Aorta (tissue), 5 donors: ENCODE results near the gene NKIRAS1. TPM values are rescaled to one million over a fixed set of nuclear protein-coding genes. Genes with fewer than 3 reads are reported as not detected.
A peak's percentile ranks its signal among the peaks of the same experiment; 100 is the strongest.

Experiments
- ATAC-seq: fragments of 200-7000 bp; cut with Tn5 transposase; one replicate; pipeline ENCODE4 v1.9.1; 2022; ENCODE audit warnings: moderate library complexity; ENCODE audit not compliant: low FRiP score
- DNase-seq, 2 donors: peaks; one replicate each; pipeline ENCODE4 v3.0.0-alpha.2; 2020
- H3K27ac ChIP-seq, 2 donors: one replicate each; pipeline ENCODE4 v1.5.1; 2013; ENCODE audit warnings: low read length in 2 of 2, mild to moderate bottlenecking in 2 of 2, moderate library complexity in 2 of 2, control low read depth in 1 of 2, inconsistent platforms in 1 of 2, low read depth in 1 of 2
- H3K27me3 ChIP-seq, 2 donors: one replicate each; pipeline ENCODE4 v1.6.1; 2013; ENCODE audit warnings: control low read depth in 1 of 2, low read length in 1 of 2, mild to moderate bottlenecking in 1 of 2, moderate library complexity in 1 of 2; ENCODE audit not compliant: insufficient read depth in 2 of 2, control insufficient read depth in 1 of 2
- H3K36me3 ChIP-seq, 2 donors: one replicate each; pipeline ENCODE4 v1.6.1; 2013; ENCODE audit warnings: control low read depth in 1 of 2, low read length in 1 of 2, mild to moderate bottlenecking in 1 of 2; ENCODE audit not compliant: insufficient read depth in 2 of 2, control insufficient read depth in 1 of 2
- H3K4me1 ChIP-seq, 2 donors: one replicate each; pipeline ENCODE4 v1.6.1; 2013; ENCODE audit warnings: low read length in 2 of 2, control low read depth in 1 of 2, mild to moderate bottlenecking in 1 of 2, moderate library complexity in 1 of 2; ENCODE audit not compliant: insufficient read depth in 2 of 2, control insufficient read depth in 1 of 2
- H3K4me3 ChIP-seq, 2 donors: one replicate each; pipeline ENCODE4 v1.5.1; 2013; ENCODE audit warnings: low read length in 2 of 2, control low read depth in 1 of 2, mild to moderate bottlenecking in 1 of 2
- H3K9me3 ChIP-seq: one replicate; pipeline ENCODE4 v1.6.1; 2013; ENCODE audit warnings: mild to moderate bottlenecking, low read length; ENCODE audit not compliant: control insufficient read depth
- WGBS, 2 donors: extraction: QIAGEN DNeasy Blood & Tissue Kit; methylation state at CpG; one replicate each; pipeline ENCODE4 v1.1.7; 2013; 5-methylcytosine and 5-hydroxymethylcytosine counted together
- intact Hi-C, 2 donors: fragments of 100-400 bp; cut with DNase I; formaldehyde crosslinking; loops; one replicate each; pipeline versions ENCODE4 v1.14.2 to v1.15.0; 2022
- polyA plus RNA-seq, 2 donors: library from polyadenylated mRNA; stranded (reverse); fragments of 200-250 nt; gene quantifications; one replicate each; pipeline ENCODE4 v1.2.3, GENCODE V29; 2013
- total RNA-seq, 2 donors: library from RNA; stranded (reverse); fragmentation: NEBNext Ultra II Directional; extraction: Animal tissue kit (Norgen Biotek cat#: 25700); gene quantifications; one replicate each; pipeline ENCODE4 v1.2.1, GENCODE V29; 2021
- donor health status: healthy with polysubstance abuse.
- donor health status: Bipolar disorder and iron deficiency.
- donor health status: DM: no; HTN: no; CAD: no.
- donor health status: DM: no; HTN: no; CAD: no.
- donor health status: DM: yes; HTN: yes; CAD: no.

Gene NKIRAS1
- total and polyA plus RNA-seq, 4 donors = 10.9 to 17.8 (median 13.4) TPM

- Histone ChIP-seq H3K36me3 (peaks cover 0 to 3% of the 10 kb centered on the region in 2 donors), H3K4me3 (no peak overlapping the region), H3K4me1 (peaks cover 0 to 22% of the 10 kb centered on the region in 2 donors), H3K27ac (peak overlapping the region in 1 of 2 donors; percentile 67), H3K27me3 (no peaks in the 10 kb centered on the region), H3K9me3 (no peaks in the 10 kb centered on the region)
- DNase-seq (no peak), ATAC-seq (no peak)
- WGBS, 2 donors = 69 to 71% methylated on average over 5 of the region's 5 CpGs
- intact Hi-C loops = no loop called here
Measured at GRCh38 chr3:23954144-23954543, 37.4 kb upstream of the NKIRAS1 start.

GRCh38 chr3:23953523-23953922 lies 36.7 kb upstream of the NKIRAS1 start:
- Histone ChIP-seq H3K36me3 (peaks cover 0 to 3% of the 10 kb centered on the region in 2 donors), H3K4me1 (peaks cover 0 to 22% of the 10 kb centered on the region in 2 donors), H3K4me3 (no peak overlapping the region), H3K27me3 (no peaks in the 10 kb centered on the region), H3K9me3 (no peaks in the 10 kb centered on the region), H3K27ac (no peak overlapping the region)
- WGBS, 2 donors = 14 to 26% methylated on average over 1 of the region's 1 CpG
- ATAC-seq (no peak), DNase-seq (no peak)
- intact Hi-C loops = no loop called here

GRCh38 chr3:23952646-23953045 lies 35.9 kb upstream of the NKIRAS1 start:
- no peaks in the 10 kb centered on the region for H3K27me3 ChIP-seq
- 45 to 47% methylated on average over 4 of the region's 4 CpGs for WGBS, 2 donors
- ATAC-seq (no peak), DNase-seq (no peak)
- no peak overlapping the region for H3K4me3 ChIP-seq
- H3K9me3 ChIP-seq = no peaks in the 10 kb centered on the region
- H3K36me3 ChIP-seq = peaks cover 0 to 3% of the 10 kb centered on the region in 2 donors
- intact Hi-C loops = no loop called here
- H3K4me1 ChIP-seq = peaks cover 0 to 22% of the 10 kb centered on the region in 2 donors
- H3K27ac ChIP-seq = no peak overlapping the region

- no peaks in the 10 kb centered on the region for H3K27me3 ChIP-seq
- H3K27ac ChIP-seq = no peak overlapping the region
- no peaks in the 10 kb centered on the region for H3K9me3 ChIP-seq
- peaks cover 0 to 2% of the 10 kb centered on the region in 2 donors for H3K36me3 ChIP-seq
- peaks cover 0 to 22% of the 10 kb centered on the region in 2 donors for H3K4me1 ChIP-seq
- peak overlapping the region in 1 of 2 donors; percentile 3 for H3K4me3 ChIP-seq
- DNase-seq = no peak
- intact Hi-C loops = no loop called here
- ATAC-seq = no peak
Measured at GRCh38 chr3:23950293-23950692, 33.5 kb upstream of the NKIRAS1 start.

GRCh38 chr3:23949784-23950183 lies 33.0 kb upstream of the NKIRAS1 start:
- intact Hi-C loops = loop anchor here in 1 of 2 donors (5.0 kb wide), 1 partner anchor 33 kb away; no protein-coding TSS in a partner anchor
- ATAC-seq = no peak
- H3K36me3 ChIP-seq = peaks cover 0 to 2% of the 10 kb centered on the region in 2 donors
- H3K4me3 ChIP-seq = peak overlapping the region in 1 of 2 donors; percentile 3
- H3K27ac ChIP-seq = no peak overlapping the region
- peaks cover 0 to 19% of the 10 kb centered on the region in 2 donors for H3K4me1 ChIP-seq
- H3K9me3 ChIP-seq = no peaks in the 10 kb centered on the region
- H3K27me3 ChIP-seq = no peaks in the 10 kb centered on the region
- DNase-seq = peak in 1 of 2 donors; percentile 59

GRCh38 chr3:23948761-23949160 lies 32.0 kb upstream of the NKIRAS1 start:
- Histone ChIP-seq H3K9me3 (no peaks in the 10 kb centered on the region), H3K27ac (peak overlapping the region in 1 of 2 donors; percentile 24), H3K27me3 (no peaks in the 10 kb centered on the region), H3K36me3 (no peaks in the 10 kb centered on the region), H3K4me1 (peaks cover 0 to 14% of the 10 kb centered on the region in 2 donors), H3K4me3 (no peak overlapping the region)
- 88 to 91% methylated on average over 2 of the region's 2 CpGs for WGBS, 2 donors
- intact Hi-C loops = loop anchor here in 1 of 2 donors (5.0 kb wide), 1 partner anchor 34 kb away; no protein-coding TSS in a partner anchor
- no peak for ATAC-seq
- no peak for DNase-seq

GRCh38 chr3:23945913-23946687 lies 29.3 kb upstream of the NKIRAS1 start:
- Histone ChIP-seq H3K27me3 (no peaks in the 10 kb centered on the region), H3K4me3 (peak overlapping the region; percentile 30 to 74), H3K9me3 (no peaks in the 10 kb centered on the region), H3K4me1 (peaks cover 0 to 7% of the 10 kb centered on the region in 2 donors), H3K27ac (peak overlapping the region; percentile 61 to 89), H3K36me3 (no peaks in the 10 kb centered on the region)
- intact Hi-C loops = loop anchor here in 1 of 2 donors (1.0 to 5.0 kb wide), 2 partner anchors 29 to 36 kb away; partner anchors contain the start of gene RPL15
- ATAC-seq (peak; percentile 96), DNase-seq (peak; percentile 98 to 99)
- WGBS, 2 donors = 0 to 1% methylated on average over 41 to 87 of the region's 87 CpGs

- 0% methylated on average over 21 to 39 of the region's 39 CpGs for WGBS, 2 donors
- no peak for ATAC-seq
- Histone ChIP-seq H3K4me1 (peaks cover 0 to 7% of the 10 kb centered on the region in 2 donors), H3K4me3 (peak overlapping the region; percentile 98 to 99), H3K36me3 (no peaks in the 10 kb centered on the region), H3K27me3 (no peaks in the 10 kb centered on the region), H3K27ac (peak overlapping the region; percentile 77 to 100), H3K9me3 (no peaks in the 10 kb centered on the region)
- intact Hi-C loops = loop anchor here in 1 of 2 donors (1.0 to 5.0 kb wide), 2 partner anchors 28 to 37 kb away; partner anchors contain the start of gene RPL15
- no peak for DNase-seq
Measured at GRCh38 chr3:23945663-23945912, 28.8 kb upstream of the NKIRAS1 start.
